ENCODE measurements around the gene HDAC4.

HDAC4 gene

GRCh38 chr2:239024226-239024625, 376.6 kb downstream of the HDAC4 start:
- no peak for DNase-seq

GRCh38 chr2:239022437-239023260, 378.2 kb downstream of the HDAC4 start:
- no peak for DNase-seq

- DNase-seq: no peak
These were observed 379.0 kb downstream of the HDAC4 start for GRCh38 chr2:239021651-239022436.

- no peak for DNase-seq
These were observed 379.6 kb downstream of the HDAC4 start for GRCh38 chr2:239021224-239021623.

- DNase-seq: no peak
These were observed 380.2 kb downstream of the HDAC4 start for GRCh38 chr2:239020541-239021041.

GRCh38 chr2:239019183-239019581, 381.6 kb downstream of the HDAC4 start:
- DNase-seq: no peak

GRCh38 chr2:239018271-239019182, 382.3 kb downstream of the HDAC4 start:
- peak in 4 of 56 donors; percentile 7 to 27 (median 23) for DNase-seq

- no peak for DNase-seq
These were observed 383.2 kb downstream of the HDAC4 start for GRCh38 chr2:239017491-239018098.

- no peak for DNase-seq
These were observed 384.7 kb downstream of the HDAC4 start for GRCh38 chr2:239015901-239016675.

- no peak for DNase-seq
These were observed 385.5 kb downstream of the HDAC4 start for GRCh38 chr2:239015218-239015900.

GRCh38 chr2:239014458-239015217, 386.2 kb downstream of the HDAC4 start:
- peak in 7 of 56 donors; percentile 12 to 53 (median 30) for DNase-seq

- peak in 1 of 56 donors; percentile 22 for DNase-seq
These were observed 387.2 kb downstream of the HDAC4 start for GRCh38 chr2:239013678-239013976.

- DNase-seq: no peak
These were observed 387.7 kb downstream of the HDAC4 start for GRCh38 chr2:239012936-239013677.

GRCh38 chr2:239012228-239012627, 388.6 kb downstream of the HDAC4 start:
- DNase-seq: no peak

GRCh38 chr2:239009589-239009961, 391.2 kb downstream of the HDAC4 start:
- no peak for DNase-seq

GRCh38 chr2:239008677-239009588, 391.9 kb downstream of the HDAC4 start:
- DNase-seq: no peak

- no peak for DNase-seq
These were observed 392.8 kb downstream of the HDAC4 start for GRCh38 chr2:239008004-239008403.

All from nucleus accumbens (tissue), 56 donors.